HG03520 (cell line): ENCODE data around the gene OTULIN.
A peak's percentile ranks its signal among the peaks of the same experiment; 100 is the strongest.

Experiments
- ATAC-seq: cut with Tn5 transposase; IDR thresholded peaks from one replicate; pipeline ENCODE4 v1.9.1; 2021; ENCODE audit warnings: mild to moderate bottlenecking, moderate library complexity; ENCODE audit not compliant: unreplicated experiment

OTULIN gene

GRCh38 chr5:14664270-14665100 lies at the start of gene OTULIN:
Gene OTULIN, plus strand, starts transcription at chr5:14664718. Its CDS starts 108 bp downstream, at chr5:14664826.
- ATAC-seq, result peak; percentile 67

GRCh38 chr5:14615365-14615764 lies 49.2 kb upstream of the OTULIN start:
- ATAC-seq, result no peak

- ATAC-seq, result no peak
Measured at GRCh38 chr5:14617441-14617840, 47.1 kb upstream of the OTULIN start.

- no peak for ATAC-seq
Measured at GRCh38 chr5:14627270-14627669, 37.2 kb upstream of the OTULIN start.

DNA sequence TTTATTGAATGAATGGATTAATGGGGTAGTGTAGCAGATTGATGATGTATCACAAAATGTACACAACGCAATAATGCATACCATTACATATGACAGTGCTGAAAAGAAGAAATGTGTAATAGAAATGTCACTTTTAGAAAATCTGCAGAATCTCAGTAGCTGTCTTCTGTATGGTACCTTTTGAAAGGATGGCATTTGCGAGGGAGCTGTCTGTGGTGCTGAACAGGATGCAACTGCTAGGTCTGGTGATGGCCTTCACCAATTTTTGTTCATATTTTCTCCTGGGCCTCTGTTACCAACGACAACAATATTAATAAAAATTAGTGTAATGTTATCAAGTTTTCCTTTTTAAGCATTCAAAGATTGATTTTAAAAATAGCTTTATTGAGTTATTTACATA lies 36.2 kb upstream of the OTULIN start:
- ATAC-seq, result no peak

- no peak for ATAC-seq
Measured at GRCh38 chr5:14630671-14631070, 33.8 kb upstream of the OTULIN start.

- no peak for ATAC-seq
Measured at GRCh38 chr5:14635656-14636055, 28.9 kb upstream of the OTULIN start.

DNA sequence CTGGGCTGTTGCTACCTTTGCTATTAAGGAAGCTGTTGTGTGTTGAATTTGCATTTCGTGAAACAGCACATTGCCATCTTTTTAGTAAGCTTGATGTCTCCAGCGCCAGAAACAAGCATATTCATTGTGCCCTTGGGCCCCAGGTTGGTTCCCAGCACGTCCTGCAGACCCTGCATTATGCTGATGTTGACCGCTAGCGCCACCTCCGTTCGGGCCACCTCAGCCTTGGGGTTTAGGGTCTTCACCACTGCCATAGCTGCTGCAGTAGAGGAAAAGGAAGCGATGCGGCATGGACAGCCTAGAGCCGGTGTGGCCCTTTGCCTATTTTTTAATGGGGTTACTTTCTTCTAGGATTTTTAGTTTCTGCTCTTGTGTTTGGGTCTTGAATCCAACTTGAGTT lies 23.8 kb upstream of the OTULIN start:
- no peak for ATAC-seq

GRCh38 chr5:14644623-14645237 lies 19.8 kb upstream of the OTULIN start:
- ATAC-seq, result no peak

GRCh38 chr5:14650052-14650451 lies 14.5 kb upstream of the OTULIN start:
- no peak for ATAC-seq

- no peak for ATAC-seq
Measured at GRCh38 chr5:14655146-14655741, 9.3 kb upstream of the OTULIN start.

DNA sequence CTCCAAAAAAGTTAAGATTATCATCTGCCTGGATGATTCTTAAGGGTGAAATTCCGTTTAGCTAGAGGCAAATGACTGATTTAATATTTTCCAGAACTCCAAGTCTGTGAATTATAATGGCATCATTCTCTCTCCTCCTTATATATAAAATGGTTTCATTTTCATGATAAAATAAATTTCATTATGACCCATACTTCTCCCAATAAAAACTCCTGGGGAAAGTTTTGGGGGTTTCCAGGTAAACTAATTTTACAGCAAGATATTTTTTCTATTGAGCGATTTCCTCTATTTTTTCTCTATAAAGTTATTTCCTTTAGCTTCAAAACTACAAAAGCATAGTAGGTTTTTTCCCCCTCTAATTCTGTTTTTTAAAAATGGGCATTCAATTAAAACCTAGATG lies 7.6 kb upstream of the OTULIN start:
- ATAC-seq, result no peak

DNA sequence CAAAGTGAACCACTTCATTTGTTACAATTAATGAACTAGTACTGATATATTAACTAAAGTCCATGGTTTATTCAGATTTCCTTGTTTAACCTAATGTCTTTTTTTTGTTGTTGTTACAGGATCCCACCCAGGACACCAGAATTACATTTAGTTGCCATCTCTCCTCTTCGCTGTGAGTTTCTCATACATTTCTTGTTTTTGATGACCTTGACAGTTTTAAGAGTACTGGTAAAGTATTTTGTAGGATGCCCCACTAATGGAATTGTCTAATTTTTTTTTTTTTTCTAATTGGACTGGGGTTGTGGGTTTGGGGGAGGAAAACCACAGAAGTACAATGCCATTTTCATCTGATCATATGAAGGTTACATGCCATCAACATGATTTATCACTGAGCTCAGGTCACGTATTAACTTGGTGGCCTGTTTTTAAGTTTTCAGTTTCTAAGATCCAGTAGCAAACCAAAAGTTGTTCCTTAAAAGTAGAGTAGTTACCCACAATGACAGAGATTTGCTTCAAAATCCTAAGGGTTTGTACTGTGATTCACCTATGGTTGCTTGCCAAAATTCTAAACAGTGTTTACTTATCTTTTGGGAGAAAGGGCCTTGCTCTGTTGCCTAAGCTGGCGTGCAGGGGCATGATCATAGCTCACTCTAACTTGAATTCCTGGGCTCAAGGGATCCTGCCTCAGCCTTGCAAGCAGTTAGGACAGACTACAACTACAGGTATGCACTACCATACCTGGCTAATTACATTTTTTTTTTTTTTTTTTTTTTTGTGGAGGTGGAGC lies 4.5 kb upstream of the OTULIN start:
- no peak for ATAC-seq

GRCh38 chr5:14660833-14661232 lies 3.7 kb upstream of the OTULIN start:
- no peak for ATAC-seq

- no peak for ATAC-seq
Measured at GRCh38 chr5:14662721-14663260, 1.7 kb upstream of the OTULIN start.

- peak; percentile 20 for ATAC-seq
Measured at GRCh38 chr5:14663734-14664269, 716 bp upstream of the OTULIN start.

GRCh38 chr5:14665101-14665822 lies 744 bp downstream of the OTULIN start:
- no peak for ATAC-seq

DNA sequence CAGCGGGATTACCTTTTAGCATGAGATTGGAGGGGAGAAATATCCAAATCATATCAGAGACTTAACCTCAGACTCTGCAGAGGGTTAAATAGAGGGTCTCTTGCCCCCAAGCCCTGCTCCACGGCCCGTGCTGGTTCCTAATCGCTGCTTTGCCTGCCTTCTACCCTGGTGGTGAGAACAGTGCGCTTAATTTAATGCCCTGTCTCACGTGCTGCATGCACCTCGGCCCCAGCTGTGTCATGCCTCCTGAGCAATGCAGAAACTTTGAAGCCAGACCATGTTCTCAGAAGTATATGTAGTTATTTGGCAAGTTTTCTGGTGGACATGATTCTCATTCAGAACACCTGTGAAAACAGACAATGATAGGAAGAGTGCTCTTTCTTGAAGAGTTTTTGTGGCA lies 1.4 kb downstream of the OTULIN start:
- ATAC-seq, result peak; percentile 37

GRCh38 chr5:14666357-14666756 lies 1.8 kb downstream of the OTULIN start:
- ATAC-seq, result no peak

- no peak for ATAC-seq
Measured at GRCh38 chr5:14667290-14667689, 2.8 kb downstream of the OTULIN start.
